ENCODE results near the gene MYO1E.

The MYO1E gene

GRCh38 chr15:59236394-59236793, 136.3 kb downstream of the MYO1E start:
- DNase-seq = no peak
- TF ChIP-seq CTCF (IDR thresholded peaks at IDR 0.05; ENCODE audit: low read depth, low read length) = no peak
- Histone ChIP-seq H3K27me3 (ENCODE audit: insufficient read depth, low read depth, severe bottlenecking) (no peaks in the 10 kb centered on the region), H3K36me3 (no peaks in the 10 kb centered on the region), H3K9me3 (ENCODE audit: severe bottlenecking) (no peaks in the 10 kb centered on the region), H3K27ac (no peak overlapping the region), H3K4me3 (ENCODE audit: low read depth, low read length) (no peak overlapping the region)

- Histone ChIP-seq H3K9me3 (ENCODE audit: severe bottlenecking) (no peaks in the 10 kb centered on the region), H3K27me3 (ENCODE audit: insufficient read depth, low read depth, severe bottlenecking) (no peaks in the 10 kb centered on the region), H3K27ac (no peak overlapping the region), H3K4me3 (ENCODE audit: low read depth, low read length) (no peak overlapping the region), H3K36me3 (no peaks in the 10 kb centered on the region)
- no peak for DNase-seq
- no peak for TF ChIP-seq CTCF (IDR thresholded peaks at IDR 0.05; ENCODE audit: low read depth, low read length)
These were observed 140.2 kb downstream of the MYO1E start for GRCh38 chr15:59232476-59232875.

GRCh38 chr15:59230531-59231055, 142.1 kb downstream of the MYO1E start:
- no peak overlapping the region for H3K27ac ChIP-seq
- no peaks in the 10 kb centered on the region for H3K36me3 ChIP-seq
- H3K9me3 ChIP-seq (ENCODE audit: severe bottlenecking) = no peaks in the 10 kb centered on the region
- no peak for TF ChIP-seq CTCF (IDR thresholded peaks at IDR 0.05; ENCODE audit: low read depth, low read length)
- no peak overlapping the region for H3K4me3 ChIP-seq (ENCODE audit: low read depth, low read length)
- H3K27me3 ChIP-seq (ENCODE audit: insufficient read depth, low read depth, severe bottlenecking) = no peaks in the 10 kb centered on the region
- no peak for DNase-seq

- no peaks in the 10 kb centered on the region for H3K36me3 ChIP-seq
- no peaks in the 10 kb centered on the region for H3K9me3 ChIP-seq (ENCODE audit: severe bottlenecking)
- TF ChIP-seq CTCF (IDR thresholded peaks at IDR 0.05; ENCODE audit: low read depth, low read length) = no peak
- H3K27me3 ChIP-seq (ENCODE audit: insufficient read depth, low read depth, severe bottlenecking) = no peaks in the 10 kb centered on the region
- DNase-seq = no peak
- H3K27ac ChIP-seq = no peak overlapping the region
- no peak overlapping the region for H3K4me3 ChIP-seq (ENCODE audit: low read depth, low read length)
These were observed 143.2 kb downstream of the MYO1E start for GRCh38 chr15:59229453-59229852.

GRCh38 chr15:59229015-59229414, 143.7 kb downstream of the MYO1E start:
- Histone ChIP-seq H3K27me3 (ENCODE audit: insufficient read depth, low read depth, severe bottlenecking) (no peaks in the 10 kb centered on the region), H3K36me3 (no peaks in the 10 kb centered on the region), H3K9me3 (ENCODE audit: severe bottlenecking) (no peaks in the 10 kb centered on the region), H3K4me3 (ENCODE audit: low read depth, low read length) (no peak overlapping the region), H3K27ac (no peak overlapping the region)
- no peak for DNase-seq
- no peak for TF ChIP-seq CTCF (IDR thresholded peaks at IDR 0.05; ENCODE audit: low read depth, low read length)

- Histone ChIP-seq H3K27me3 (ENCODE audit: insufficient read depth, low read depth, severe bottlenecking) (no peaks in the 10 kb centered on the region), H3K4me3 (ENCODE audit: low read depth, low read length) (no peak overlapping the region), H3K36me3 (no peaks in the 10 kb centered on the region), H3K27ac (no peak overlapping the region), H3K9me3 (ENCODE audit: severe bottlenecking) (no peaks in the 10 kb centered on the region)
- DNase-seq = no peak
- no peak for TF ChIP-seq CTCF (IDR thresholded peaks at IDR 0.05; ENCODE audit: low read depth, low read length)
These were observed 145.7 kb downstream of the MYO1E start for GRCh38 chr15:59227021-59227420.
